OCI-LY3 (cell line): ENCODE results near the gene GALNT10.

ENCODE experiments used
- H2AFZ ChIP-seq: fragments of 200-600, 300-600 bp; shearing (Covaris generic); 2 replicates; pipeline ENCODE4 v1.6.0; 2014; ENCODE audit warnings: antibody characterized with exemption, low read depth, low read length
- H3K27ac ChIP-seq: fragments of 200-600, 300-600 bp; sonication (generic); 2 replicates; pipeline ENCODE4 v1.5.1; 2014; ENCODE audit warnings: mild to moderate bottlenecking, low read length, moderate library complexity, mixed read lengths
- H3K27me3 ChIP-seq: fragments of 200-600, 300-600 bp; sonication (generic); 2 replicates; pipeline ENCODE4 v1.6.1; 2014; ENCODE audit warnings: low read depth, low read length, mixed read lengths
- H3K36me3 ChIP-seq: fragments of 200-600, 300-600 bp; sonication (generic); replicated peaks from 2 replicates; pipeline ENCODE3; 2014; ENCODE audit warnings: low read depth, low read length, mixed read lengths
- H3K4me1 ChIP-seq: fragments of 300-600, 200-600 bp; sonication (generic); 2 replicates; pipeline ENCODE4 v1.6.1; 2014; ENCODE audit warnings: low read length, mixed read lengths
- H3K4me2 ChIP-seq: fragments of 200-600, 300-600 bp; sonication (generic); 2 replicates; pipeline ENCODE4 v1.6.1; 2014; ENCODE audit warnings: low read length, mixed read lengths
- H3K4me3 ChIP-seq: fragments of 300-600, 200-600 bp; sonication (generic); 2 replicates; pipeline ENCODE4 v1.5.1; 2014; ENCODE audit warnings: antibody characterized with exemption, mild to moderate bottlenecking, low read length, moderate library complexity
- H3K79me2 ChIP-seq: fragments of 300-600, 200-600 bp; shearing (Covaris generic); 2 replicates; pipeline ENCODE4 v1.6.1; 2014; ENCODE audit warnings: mild to moderate bottlenecking, low read length, mixed read lengths
- H3K9ac ChIP-seq: fragments of 300-600, 200-600 bp; shearing (Covaris generic); 2 replicates; pipeline ENCODE4 v1.6.0; 2014; ENCODE audit warnings: mild to moderate bottlenecking, low read length, moderate library complexity
- H3K9me3 ChIP-seq: fragments of 200-600, 300-600 bp; shearing (Covaris generic); 2 replicates; pipeline ENCODE4 v1.6.1; 2014; ENCODE audit warnings: low read length, mixed read lengths; ENCODE audit not compliant: insufficient read depth
- H4K20me1 ChIP-seq: fragments of 200-600, 300-600 bp; sonication (generic); 2 replicates; pipeline ENCODE4 v1.6.1; 2016; ENCODE audit warnings: low read length, mixed read lengths; ENCODE audit not compliant: insufficient read depth
- CTCF ChIP-seq: fragments of 200-600, 300-600 bp; sonication (generic); IDR thresholded peaks from 2 replicates; pipeline ENCODE4 v1.5.1; 2014; ENCODE audit warnings: antibody characterized with exemption, low read length, low read depth
- EZH2phosphoT487 ChIP-seq: fragments of 200-600 bp; shearing (Covaris generic); IDR thresholded peaks from 2 replicates; pipeline ENCODE4 v1.6.1; 2018; ENCODE audit warnings: antibody characterized with exemption, mixed run types, low read depth

Gene GALNT10

GRCh38 chr5:154298065-154298464 is 107.5 kb downstream of the GALNT10 start:
- Histone ChIP-seq H3K27me3 (no peaks in the 10 kb centered on the region), H4K20me1 (no peaks in the 10 kb centered on the region), H3K4me1 (peaks cover 10% of the 10 kb centered on the region), H2AFZ (no peak overlapping the region), H3K4me2 (peak overlapping the region; percentile 36), H3K9ac (no peak overlapping the region), H3K9me3 (no peaks in the 10 kb centered on the region), H3K27ac (no peak overlapping the region), H3K36me3 (no peaks in the 10 kb centered on the region), H3K4me3 (no peak overlapping the region), H3K79me2 (no peaks in the 10 kb centered on the region)
- TF ChIP-seq CTCF (no peak), EZH2phosphoT487 (no peak)

DNA sequence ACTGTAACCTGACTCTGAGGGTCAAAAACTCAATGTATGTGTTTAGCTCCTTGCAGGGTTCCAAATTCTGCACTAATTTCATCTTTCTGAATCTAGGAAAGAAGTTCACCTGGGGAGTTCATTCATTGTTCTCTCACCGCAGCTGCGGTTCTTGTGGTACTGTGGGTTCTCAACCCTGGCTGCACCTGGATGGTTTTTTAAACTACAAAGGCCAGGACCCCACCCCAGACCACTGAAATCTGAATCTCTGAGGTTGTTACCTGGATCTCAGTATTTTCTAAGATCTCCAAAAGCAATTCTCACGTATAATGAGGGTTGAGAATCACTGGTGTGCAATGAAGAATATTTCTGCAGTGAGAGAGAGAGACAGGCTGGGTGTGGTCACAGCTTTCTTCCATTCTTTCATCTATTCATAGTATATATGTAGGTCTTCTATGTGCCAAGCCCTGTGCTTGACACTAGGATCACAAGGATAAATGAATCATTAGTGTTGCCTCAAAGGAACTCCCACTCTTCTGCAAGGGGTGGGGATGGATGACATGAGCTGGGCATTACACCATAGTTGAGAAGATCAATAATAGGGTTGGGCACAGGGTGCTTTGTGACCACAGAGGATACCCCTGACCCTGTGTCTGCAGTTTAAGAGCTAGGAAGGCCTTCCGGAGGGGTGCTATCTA is 109.8 kb downstream of the GALNT10 start:
- Histone ChIP-seq H3K79me2 (no peaks in the 10 kb centered on the region), H3K27me3 (no peaks in the 10 kb centered on the region), H3K4me1 (peaks cover 10% of the 10 kb centered on the region), H2AFZ (no peak overlapping the region), H3K9ac (no peak overlapping the region), H3K9me3 (peaks cover 3% of the 10 kb centered on the region; the same call in 1 of the 2 replicates), H3K4me3 (no peak overlapping the region), H3K4me2 (no peak overlapping the region), H3K36me3 (peaks cover 3% of the 10 kb centered on the region), H3K27ac (no peak overlapping the region), H4K20me1 (no peaks in the 10 kb centered on the region)
- TF ChIP-seq CTCF (no peak), EZH2phosphoT487 (no peak)

GRCh38 chr5:154301726-154302125 is 111.2 kb downstream of the GALNT10 start:
- H2AFZ ChIP-seq: no peak overlapping the region
- H3K4me3 ChIP-seq: no peak overlapping the region
- TF ChIP-seq CTCF: no peak
- TF ChIP-seq EZH2phosphoT487: no peak
- no peak overlapping the region for H3K9ac ChIP-seq
- H3K79me2 ChIP-seq: no peaks in the 10 kb centered on the region
- H3K9me3 ChIP-seq: peaks cover 3% of the 10 kb centered on the region; the same call in 1 of the 2 replicates
- H4K20me1 ChIP-seq: no peaks in the 10 kb centered on the region
- H3K27me3 ChIP-seq: no peaks in the 10 kb centered on the region
- H3K4me2 ChIP-seq: no peak overlapping the region
- peaks cover 15% of the 10 kb centered on the region for H3K4me1 ChIP-seq
- H3K36me3 ChIP-seq: peaks cover 3% of the 10 kb centered on the region
- no peak overlapping the region for H3K27ac ChIP-seq

DNA sequence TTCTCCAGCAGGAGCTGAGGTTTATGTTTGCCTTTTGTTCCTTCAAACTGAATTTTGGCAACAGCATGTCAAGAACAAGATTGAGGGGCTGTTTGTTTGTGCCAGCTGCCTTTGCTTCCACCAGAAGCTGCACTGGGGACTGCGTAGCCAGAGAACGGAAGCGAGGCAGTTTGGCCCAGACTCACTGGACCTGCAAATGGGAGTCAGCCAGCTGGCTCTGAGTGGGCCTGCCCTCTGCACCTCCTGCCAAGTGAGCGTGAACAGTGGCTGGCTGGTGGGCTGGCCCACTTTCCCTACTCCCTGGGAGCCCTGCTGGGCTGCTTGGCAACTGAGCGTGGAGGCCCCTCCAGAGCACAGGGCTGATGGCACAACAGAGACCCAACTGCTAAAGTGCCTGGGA is 111.6 kb downstream of the GALNT10 start:
- H3K4me1 ChIP-seq: peaks cover 15% of the 10 kb centered on the region
- H3K9ac ChIP-seq: no peak overlapping the region
- H4K20me1 ChIP-seq: no peaks in the 10 kb centered on the region
- no peak for TF ChIP-seq EZH2phosphoT487
- TF ChIP-seq CTCF: no peak
- H3K27me3 ChIP-seq: no peaks in the 10 kb centered on the region
- H3K79me2 ChIP-seq: no peaks in the 10 kb centered on the region
- no peak overlapping the region for H2AFZ ChIP-seq
- H3K4me3 ChIP-seq: no peak overlapping the region
- H3K4me2 ChIP-seq: no peak overlapping the region
- no peak overlapping the region for H3K27ac ChIP-seq
- H3K9me3 ChIP-seq: peaks cover 3% of the 10 kb centered on the region; the same call in 1 of the 2 replicates
- H3K36me3 ChIP-seq: peaks cover 3% of the 10 kb centered on the region
